Activated CD4-positive, alpha-beta T cell treated with anti-CD3 and anti-CD28 coated beads, Interleukin-2, amount 50 U/mL, for 16 hours (primary cell): ENCODE results near the gene MAP4K5.
"Not testable (repeated sequence)": the region's sequence is repeated elsewhere in the genome, so short reads cannot be mapped to it uniquely, and the experiment has no call there.

Source experiments
- DNase-seq: peaks from one replicate; pipeline ENCODE4 v3.0.0-alpha.2; 2020

The MAP4K5 gene

GRCh38 chr14:50532502-50533240, at the start of gene MAP4K5:
Gene MAP4K5, minus strand, starts transcription at chr14:50532569. Its CDS starts 520 bp downstream, at chr14:50532049.
- DNase-seq, result peak; percentile 93

- no peak for DNase-seq
Measured at GRCh38 chr14:50578433-50578832, 46.1 kb upstream of the MAP4K5 start.

- DNase-seq, result no peak
Measured at GRCh38 chr14:50577982-50578381, 45.6 kb upstream of the MAP4K5 start.

- no peak for DNase-seq
Measured at GRCh38 chr14:50575769-50576168, 43.4 kb upstream of the MAP4K5 start.

- DNase-seq, result no peak
Measured at GRCh38 chr14:50573862-50574261, 41.5 kb upstream of the MAP4K5 start.

- DNase-seq, result no peak
Measured at GRCh38 chr14:50569714-50570274, 37.4 kb upstream of the MAP4K5 start.

GRCh38 chr14:50562841-50563240, 30.5 kb upstream of the MAP4K5 start:
- DNase-seq, result no peak

GRCh38 chr14:50560931-50561285, 28.5 kb upstream of the MAP4K5 start:
- peak; percentile 30 for DNase-seq

GRCh38 chr14:50559990-50560930, 27.9 kb upstream of the MAP4K5 start, which contains the start of gene ATL1:
Gene ATL1, plus strand, starts transcription at chr14:50560145. Its CDS starts 121 bp downstream, at chr14:50560266.
- DNase-seq, result peak; percentile 34

- DNase-seq, result not testable (repeated sequence)
Measured at GRCh38 chr14:50552796-50553195, 20.4 kb upstream of the MAP4K5 start.

- no peak for DNase-seq
Measured at GRCh38 chr14:50551877-50552276, 19.5 kb upstream of the MAP4K5 start.

- DNase-seq, result no peak
Measured at GRCh38 chr14:50550294-50550693, 17.9 kb upstream of the MAP4K5 start.

- DNase-seq, result no peak
Measured at GRCh38 chr14:50545618-50546017, 13.2 kb upstream of the MAP4K5 start.

- DNase-seq, result no peak
Measured at GRCh38 chr14:50544911-50545310, 12.5 kb upstream of the MAP4K5 start.

GRCh38 chr14:50542941-50543418, 10.6 kb upstream of the MAP4K5 start:
- peak; percentile 61 for DNase-seq

- DNase-seq, result no peak
Measured at GRCh38 chr14:50541159-50541567, 8.8 kb upstream of the MAP4K5 start.

GRCh38 chr14:50539051-50539450, 6.7 kb upstream of the MAP4K5 start:
- DNase-seq, result no peak

GRCh38 chr14:50538034-50538433, 5.7 kb upstream of the MAP4K5 start:
- not testable (repeated sequence) for DNase-seq

GRCh38 chr14:50534997-50535396, 2.6 kb upstream of the MAP4K5 start:
- DNase-seq, result no peak

GRCh38 chr14:50534416-50534815, 2.0 kb upstream of the MAP4K5 start:
- DNase-seq, result no peak

GRCh38 chr14:50533806-50534205, 1.4 kb upstream of the MAP4K5 start:
- no peak for DNase-seq

- DNase-seq, result no peak
Measured at GRCh38 chr14:50533241-50533705, 904 bp upstream of the MAP4K5 start.
